ENCODE measurements around the gene C18orf32.

The C18orf32 gene

GRCh38 chr18:49503931-49504330 lies 16.9 kb upstream of the C18orf32 start:
- Histone ChIP-seq H3K9me3 (ENCODE audit: control insufficient read depth in 1 of 2, low read length in 2 of 2) (no peaks in the 10 kb centered on the region), H3K4me1 (ENCODE audit: control insufficient read depth in 1 of 2, insufficient read depth in 2 of 2, low read length in 2 of 2) (no peaks in the 10 kb centered on the region), H3K9ac (ENCODE audit: low read depth in 1 of 2, low read length in 2 of 2) (no peak overlapping the region), H3K27ac (ENCODE audit: low read depth, low read length) (no peak overlapping the region), H3K36me3 (ENCODE audit: control insufficient read depth in 1 of 2, insufficient read depth in 2 of 2, low read length in 2 of 2) (no peaks in the 10 kb centered on the region), H3K4me3 (ENCODE audit: low read depth in 1 of 2, low read length in 2 of 2) (no peak overlapping the region), H3K27me3 (ENCODE audit: control insufficient read depth in 1 of 2, insufficient read depth in 2 of 2, low read length in 2 of 2) (no peaks in the 10 kb centered on the region)

GRCh38 chr18:49500201-49500921 lies 13.3 kb upstream of the C18orf32 start:
- no peaks in the 10 kb centered on the region for H3K4me1 ChIP-seq (ENCODE audit: control insufficient read depth in 1 of 2, insufficient read depth in 2 of 2, low read length in 2 of 2)
- no peak overlapping the region for H3K27ac ChIP-seq (ENCODE audit: low read depth, low read length)
- no peaks in the 10 kb centered on the region for H3K9me3 ChIP-seq (ENCODE audit: control insufficient read depth in 1 of 2, low read length in 2 of 2)
- no peak overlapping the region for H3K9ac ChIP-seq (ENCODE audit: low read depth in 1 of 2, low read length in 2 of 2)
- H3K36me3 ChIP-seq (ENCODE audit: control insufficient read depth in 1 of 2, insufficient read depth in 2 of 2, low read length in 2 of 2), result no peaks in the 10 kb centered on the region
- H3K27me3 ChIP-seq (ENCODE audit: control insufficient read depth in 1 of 2, insufficient read depth in 2 of 2, low read length in 2 of 2), result no peaks in the 10 kb centered on the region
- H3K4me3 ChIP-seq (ENCODE audit: low read depth in 1 of 2, low read length in 2 of 2), result no peak overlapping the region

GRCh38 chr18:49499046-49499637 lies 12.1 kb upstream of the C18orf32 start:
- no peak overlapping the region for H3K27ac ChIP-seq (ENCODE audit: low read depth, low read length)
- H3K9me3 ChIP-seq (ENCODE audit: control insufficient read depth in 1 of 2, low read length in 2 of 2), result no peaks in the 10 kb centered on the region
- H3K4me3 ChIP-seq (ENCODE audit: low read depth in 1 of 2, low read length in 2 of 2), result no peak overlapping the region
- H3K4me1 ChIP-seq (ENCODE audit: control insufficient read depth in 1 of 2, insufficient read depth in 2 of 2, low read length in 2 of 2), result no peaks in the 10 kb centered on the region
- H3K36me3 ChIP-seq (ENCODE audit: control insufficient read depth in 1 of 2, insufficient read depth in 2 of 2, low read length in 2 of 2), result no peaks in the 10 kb centered on the region
- no peaks in the 10 kb centered on the region for H3K27me3 ChIP-seq (ENCODE audit: control insufficient read depth in 1 of 2, insufficient read depth in 2 of 2, low read length in 2 of 2)
- no peak overlapping the region for H3K9ac ChIP-seq (ENCODE audit: low read depth in 1 of 2, low read length in 2 of 2)

GRCh38 chr18:49495480-49495879 lies 8.4 kb upstream of the C18orf32 start:
- Histone ChIP-seq H3K4me1 (ENCODE audit: control insufficient read depth in 1 of 2, insufficient read depth in 2 of 2, low read length in 2 of 2) (peaks cover 17% of the 10 kb centered on the region in 2 donors), H3K9ac (ENCODE audit: low read depth in 1 of 2, low read length in 2 of 2) (no peak overlapping the region), H3K27me3 (ENCODE audit: control insufficient read depth in 1 of 2, insufficient read depth in 2 of 2, low read length in 2 of 2) (no peaks in the 10 kb centered on the region), H3K36me3 (ENCODE audit: control insufficient read depth in 1 of 2, insufficient read depth in 2 of 2, low read length in 2 of 2) (peaks cover 3 to 6% of the 10 kb centered on the region in 2 donors), H3K4me3 (ENCODE audit: low read depth in 1 of 2, low read length in 2 of 2) (no peak overlapping the region), H3K27ac (ENCODE audit: low read depth, low read length) (no peak overlapping the region), H3K9me3 (ENCODE audit: control insufficient read depth in 1 of 2, low read length in 2 of 2) (no peaks in the 10 kb centered on the region)

GRCh38 chr18:49495076-49495475 lies 8.0 kb upstream of the C18orf32 start:
- no peak overlapping the region for H3K4me3 ChIP-seq (ENCODE audit: low read depth in 1 of 2, low read length in 2 of 2)
- H3K27me3 ChIP-seq (ENCODE audit: control insufficient read depth in 1 of 2, insufficient read depth in 2 of 2, low read length in 2 of 2), result no peaks in the 10 kb centered on the region
- no peak overlapping the region for H3K27ac ChIP-seq (ENCODE audit: low read depth, low read length)
- H3K36me3 ChIP-seq (ENCODE audit: control insufficient read depth in 1 of 2, insufficient read depth in 2 of 2, low read length in 2 of 2), result peaks cover 7 to 10% of the 10 kb centered on the region in 2 donors
- H3K4me1 ChIP-seq (ENCODE audit: control insufficient read depth in 1 of 2, insufficient read depth in 2 of 2, low read length in 2 of 2), result peaks cover 20% of the 10 kb centered on the region in 2 donors
- no peaks in the 10 kb centered on the region for H3K9me3 ChIP-seq (ENCODE audit: control insufficient read depth in 1 of 2, low read length in 2 of 2)
- H3K9ac ChIP-seq (ENCODE audit: low read depth in 1 of 2, low read length in 2 of 2), result no peak overlapping the region

- Histone ChIP-seq H3K4me3 (ENCODE audit: low read depth in 1 of 2, low read length in 2 of 2) (no peak overlapping the region), H3K4me1 (ENCODE audit: control insufficient read depth in 1 of 2, insufficient read depth in 2 of 2, low read length in 2 of 2) (peaks cover 20 to 24% of the 10 kb centered on the region in 2 donors), H3K9ac (ENCODE audit: low read depth in 1 of 2, low read length in 2 of 2) (no peak overlapping the region), H3K27me3 (ENCODE audit: control insufficient read depth in 1 of 2, insufficient read depth in 2 of 2, low read length in 2 of 2) (no peaks in the 10 kb centered on the region), H3K9me3 (ENCODE audit: control insufficient read depth in 1 of 2, low read length in 2 of 2) (no peaks in the 10 kb centered on the region), H3K27ac (ENCODE audit: low read depth, low read length) (no peak overlapping the region), H3K36me3 (ENCODE audit: control insufficient read depth in 1 of 2, insufficient read depth in 2 of 2, low read length in 2 of 2) (peaks cover 11 to 14% of the 10 kb centered on the region in 2 donors)
Observed at GRCh38 chr18:49494660-49495059, 7.6 kb upstream of the C18orf32 start.

GRCh38 chr18:49492694-49493033 lies 5.6 kb upstream of the C18orf32 start:
- Histone ChIP-seq H3K9me3 (ENCODE audit: control insufficient read depth in 1 of 2, low read length in 2 of 2) (no peaks in the 10 kb centered on the region), H3K36me3 (ENCODE audit: control insufficient read depth in 1 of 2, insufficient read depth in 2 of 2, low read length in 2 of 2) (peaks cover 30 to 31% of the 10 kb centered on the region in 2 donors), H3K4me1 (ENCODE audit: control insufficient read depth in 1 of 2, insufficient read depth in 2 of 2, low read length in 2 of 2) (peaks cover 29 to 35% of the 10 kb centered on the region in 2 donors), H3K9ac (ENCODE audit: low read depth in 1 of 2, low read length in 2 of 2) (no peak overlapping the region), H3K27ac (ENCODE audit: low read depth, low read length) (no peak overlapping the region), H3K27me3 (ENCODE audit: control insufficient read depth in 1 of 2, insufficient read depth in 2 of 2, low read length in 2 of 2) (no peaks in the 10 kb centered on the region), H3K4me3 (ENCODE audit: low read depth in 1 of 2, low read length in 2 of 2) (peak overlapping the region in 1 of 2 donors; percentile 100)

GRCh38 chr18:49491857-49492693 lies 5.0 kb upstream of the C18orf32 start, which contains the start of gene RPL17:
RPL17 (minus strand) TSS chr18:49492465.
- Histone ChIP-seq H3K9me3 (ENCODE audit: control insufficient read depth in 1 of 2, low read length in 2 of 2) (no peaks in the 10 kb centered on the region), H3K36me3 (ENCODE audit: control insufficient read depth in 1 of 2, insufficient read depth in 2 of 2, low read length in 2 of 2) (peaks cover 30 to 34% of the 10 kb centered on the region in 2 donors), H3K27ac (ENCODE audit: low read depth, low read length) (peak within 1 kb of the TSS; percentile 88), H3K4me1 (ENCODE audit: control insufficient read depth in 1 of 2, insufficient read depth in 2 of 2, low read length in 2 of 2) (peaks cover 35 to 40% of the 10 kb centered on the region in 2 donors), H3K9ac (ENCODE audit: low read depth in 1 of 2, low read length in 2 of 2) (peak within 1 kb of the TSS; percentile 85 to 100), H3K4me3 (ENCODE audit: low read depth in 1 of 2, low read length in 2 of 2) (peak within 1 kb of the TSS; percentile 95 to 100), H3K27me3 (ENCODE audit: control insufficient read depth in 1 of 2, insufficient read depth in 2 of 2, low read length in 2 of 2) (no peaks in the 10 kb centered on the region)

- Histone ChIP-seq H3K4me1 (ENCODE audit: control insufficient read depth in 1 of 2, insufficient read depth in 2 of 2, low read length in 2 of 2) (peaks cover 35 to 40% of the 10 kb centered on the region in 2 donors), H3K4me3 (ENCODE audit: low read depth in 1 of 2, low read length in 2 of 2) (peak overlapping the region; percentile 95 to 100), H3K27me3 (ENCODE audit: control insufficient read depth in 1 of 2, insufficient read depth in 2 of 2, low read length in 2 of 2) (no peaks in the 10 kb centered on the region), H3K36me3 (ENCODE audit: control insufficient read depth in 1 of 2, insufficient read depth in 2 of 2, low read length in 2 of 2) (peaks cover 30 to 34% of the 10 kb centered on the region in 2 donors), H3K9me3 (ENCODE audit: control insufficient read depth in 1 of 2, low read length in 2 of 2) (no peaks in the 10 kb centered on the region), H3K9ac (ENCODE audit: low read depth in 1 of 2, low read length in 2 of 2) (peak overlapping the region; percentile 85 to 100), H3K27ac (ENCODE audit: low read depth, low read length) (peak overlapping the region; percentile 88)
Observed at GRCh38 chr18:49491534-49491856, 4.5 kb upstream of the C18orf32 start.

- peak overlapping the region; percentile 2 to 100 for H3K9ac ChIP-seq (ENCODE audit: low read depth in 1 of 2, low read length in 2 of 2)
Observed at GRCh38 chr18:49490246-49490762, 3.3 kb upstream of the C18orf32 start.

More at GRCh38 chr18:49490246-49490762, 3.3 kb upstream of the C18orf32 start:
- Histone ChIP-seq H3K9me3 (ENCODE audit: control insufficient read depth in 1 of 2, low read length in 2 of 2) (no peaks in the 10 kb centered on the region), H3K36me3 (ENCODE audit: control insufficient read depth in 1 of 2, insufficient read depth in 2 of 2, low read length in 2 of 2) (peaks cover 30 to 34% of the 10 kb centered on the region in 2 donors), H3K4me3 (ENCODE audit: low read depth in 1 of 2, low read length in 2 of 2) (peak overlapping the region in 1 of 2 donors; percentile 100), H3K27me3 (ENCODE audit: control insufficient read depth in 1 of 2, insufficient read depth in 2 of 2, low read length in 2 of 2) (no peaks in the 10 kb centered on the region), H3K4me1 (ENCODE audit: control insufficient read depth in 1 of 2, insufficient read depth in 2 of 2, low read length in 2 of 2) (peaks cover 42 to 46% of the 10 kb centered on the region in 2 donors), H3K27ac (ENCODE audit: low read depth, low read length) (no peak overlapping the region)

All from duodenal mucosa (tissue), 2 donors.